Activated gamma-delta T cell treated with Interleukin-2 at 50 U/mL for 16 hours (primary cell): ENCODE results near the gene HMG20A.

ENCODE experiments used
- DNase-seq: peaks from one replicate; pipeline ENCODE4 v3.0.0-alpha.2; 2020

Gene HMG20A

DNA sequence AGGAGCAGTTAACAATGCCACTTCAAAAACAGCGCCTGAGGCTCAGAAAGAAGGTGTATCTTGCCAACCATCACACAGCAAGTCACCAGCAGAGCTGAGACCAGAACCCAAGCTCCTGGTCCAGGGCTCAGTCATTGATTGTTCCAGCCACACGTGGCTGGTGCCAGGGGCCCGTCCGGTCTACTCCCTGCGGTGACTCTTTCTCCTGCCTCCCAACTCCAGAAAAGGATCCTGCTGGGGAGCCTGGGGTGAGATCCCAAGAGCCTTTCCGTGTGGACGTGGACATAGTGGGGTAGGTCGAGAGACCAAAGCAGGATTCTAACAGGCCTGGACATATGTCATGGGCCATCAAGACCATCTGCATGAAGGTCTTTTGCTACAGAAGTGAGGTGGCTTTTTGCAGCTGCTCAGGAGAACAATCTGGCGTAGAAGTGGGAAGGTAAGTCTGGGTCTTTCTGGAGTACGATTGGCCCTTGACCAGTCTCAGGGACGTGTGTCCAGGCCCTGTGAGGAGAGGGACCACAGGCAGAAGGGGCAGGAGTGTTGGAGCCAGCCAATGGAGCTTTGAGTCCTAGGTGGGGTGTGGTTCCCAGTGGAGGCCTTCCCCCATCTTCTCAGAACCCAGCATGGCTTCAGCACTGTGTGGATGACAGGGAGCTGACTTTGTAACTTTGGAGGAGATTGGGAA, 105.4 kb downstream of the HMG20A start:
- no peak for DNase-seq

GRCh38 chr15:77526595-77527163, 106.0 kb downstream of the HMG20A start:
- no peak for DNase-seq

DNA sequence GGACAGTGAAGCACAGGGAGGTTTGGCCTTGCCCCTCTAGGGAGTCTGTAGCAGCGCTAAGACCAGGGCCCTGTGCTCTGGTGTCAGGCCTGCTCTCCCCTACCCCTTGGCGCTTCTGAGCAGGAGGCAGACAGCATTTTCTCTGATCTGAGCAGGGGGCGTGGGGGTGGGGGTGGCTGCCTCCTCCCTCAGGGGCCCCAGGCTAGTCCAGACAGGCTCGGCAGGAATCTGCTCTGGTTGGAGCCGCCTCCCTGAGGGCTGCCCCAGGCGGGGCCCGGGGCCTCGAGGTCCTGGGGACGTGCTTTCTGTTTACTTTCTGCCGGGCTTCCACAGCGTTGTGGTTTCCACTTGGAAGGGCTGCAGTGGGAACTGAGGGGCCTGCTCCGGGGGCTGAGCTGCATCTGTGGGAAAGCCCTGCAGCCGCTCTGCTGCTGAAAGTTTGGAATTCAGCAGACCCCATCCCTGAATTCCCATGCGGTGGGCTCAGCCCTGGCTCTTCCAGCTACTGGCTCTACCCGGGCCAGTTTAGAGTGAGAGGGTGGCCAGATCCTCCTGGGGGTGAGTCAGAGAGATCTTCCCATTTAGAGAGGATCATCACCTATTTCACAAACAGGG, 106.6 kb downstream of the HMG20A start:
- DNase-seq, result no peak

DNA sequence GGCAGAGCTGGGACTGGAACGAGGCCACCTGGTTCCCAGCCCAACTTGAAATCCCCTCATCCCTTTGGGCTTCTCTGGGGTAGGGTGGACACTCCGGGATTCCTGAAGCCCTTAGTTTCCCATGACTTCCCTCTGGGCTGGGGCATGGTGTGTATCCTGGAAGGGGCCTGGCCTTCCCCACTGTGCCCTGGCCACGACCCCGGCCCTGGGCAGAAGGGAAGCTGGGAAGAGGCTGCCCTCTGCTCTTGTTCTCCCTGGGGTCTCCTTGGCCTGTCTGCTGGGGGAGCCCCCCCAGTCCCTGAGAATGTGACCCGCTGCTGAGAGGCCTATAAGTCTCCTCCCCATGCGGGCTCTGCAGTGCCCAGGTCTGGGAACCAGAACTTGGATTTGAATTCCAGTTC, 107.1 kb downstream of the HMG20A start:
- DNase-seq, result no peak

- DNase-seq, result no peak
Measured at GRCh38 chr15:77528290-77528967, 107.7 kb downstream of the HMG20A start.

DNA sequence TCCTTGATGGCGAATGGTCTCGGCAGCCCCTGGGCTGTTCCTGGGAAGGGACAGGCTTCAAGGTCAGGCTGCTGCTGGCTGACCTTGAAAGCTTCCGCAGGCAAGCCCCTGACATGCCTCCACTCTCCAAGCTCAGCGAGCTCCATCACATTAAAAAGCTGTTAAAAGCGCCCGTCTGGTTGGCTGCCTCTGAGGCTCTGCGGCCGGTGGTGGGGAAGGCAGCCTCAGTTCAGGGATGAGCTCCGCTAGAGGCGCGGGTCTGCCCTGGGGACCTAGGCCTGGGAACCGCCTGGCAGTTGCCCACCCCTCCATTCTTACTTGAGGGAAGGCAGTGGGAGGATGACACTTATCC, 108.3 kb downstream of the HMG20A start:
- no peak for DNase-seq

- DNase-seq, result no peak
Measured at GRCh38 chr15:77529394-77530159, 108.9 kb downstream of the HMG20A start.

DNA sequence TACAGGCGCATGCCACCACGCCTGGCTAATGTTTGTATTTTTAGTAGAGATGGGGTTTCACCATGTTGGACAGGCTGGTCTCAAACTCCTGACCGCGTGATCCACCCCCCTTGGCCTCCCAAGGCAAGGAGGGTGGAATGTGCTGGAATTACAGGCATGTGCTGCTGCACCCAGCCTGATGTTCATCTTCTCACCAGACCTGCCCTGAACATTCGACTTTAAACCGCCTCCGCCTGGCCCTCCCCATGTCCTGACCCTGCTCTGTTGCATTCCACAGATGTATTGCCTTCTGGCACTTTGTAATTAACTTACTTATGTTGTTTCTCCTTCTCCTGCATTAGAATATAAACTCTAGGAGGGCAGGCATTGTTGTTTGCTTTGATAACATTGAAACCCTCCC, 109.9 kb downstream of the HMG20A start:
- no peak for DNase-seq

DNA sequence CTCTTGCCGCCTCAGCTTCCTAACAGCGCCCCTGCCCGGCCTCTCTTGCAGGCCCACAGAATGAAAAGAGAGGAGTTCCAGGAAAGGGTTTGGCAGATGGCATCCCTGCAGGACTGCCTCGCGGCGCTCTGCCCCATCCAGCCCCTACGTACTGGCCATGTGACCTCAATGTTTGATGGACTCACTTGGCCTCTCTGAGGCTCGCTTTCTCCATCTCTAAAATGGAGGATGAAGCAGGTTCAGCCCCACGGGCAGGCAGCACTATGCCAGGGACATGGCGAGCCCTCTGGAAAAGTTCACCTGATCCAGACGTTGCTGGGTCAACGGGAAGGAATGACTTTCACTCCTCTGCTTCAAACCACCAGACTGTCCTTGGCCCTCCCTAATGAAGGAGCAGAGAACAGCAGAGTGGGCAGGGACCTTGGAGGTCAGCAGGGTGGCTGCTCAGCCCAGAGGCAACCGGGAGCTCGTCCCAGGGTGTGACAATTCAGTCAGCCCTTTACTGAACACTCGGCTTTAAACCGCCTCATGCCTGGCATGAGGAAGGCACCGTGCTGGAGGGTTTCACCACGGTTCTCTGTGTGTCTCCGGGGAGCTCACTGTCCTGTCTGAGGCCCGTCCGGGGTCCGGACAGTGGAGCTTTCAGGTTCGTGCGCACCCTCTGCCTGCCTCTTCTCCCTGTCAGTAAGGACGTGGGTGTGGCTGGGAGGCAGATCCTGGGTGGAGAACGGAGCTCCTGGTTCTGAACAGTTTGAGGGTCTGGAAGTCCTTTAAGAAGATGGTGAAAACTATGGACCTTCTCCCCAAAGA, 110.7 kb downstream of the HMG20A start:
- DNase-seq, result no peak

GRCh38 chr15:77532067-77532710, 111.5 kb downstream of the HMG20A start:
- DNase-seq, result no peak

- DNase-seq, result no peak
Measured at GRCh38 chr15:77532846-77533245, 112.2 kb downstream of the HMG20A start.

- DNase-seq, result no peak
Measured at GRCh38 chr15:77533578-77534430, 113.1 kb downstream of the HMG20A start.
